ENCODE data around the gene RBM23. TPM values are rescaled to one million over a fixed set of nuclear protein-coding genes. Genes with fewer than 3 reads are reported as not detected.

RBM23 gene
- polyA plus RNA-seq, 1 donor (not counting 4 experiments of a cell fraction or from before 2014, with no cell fraction given), result 50.8 TPM

DNA sequence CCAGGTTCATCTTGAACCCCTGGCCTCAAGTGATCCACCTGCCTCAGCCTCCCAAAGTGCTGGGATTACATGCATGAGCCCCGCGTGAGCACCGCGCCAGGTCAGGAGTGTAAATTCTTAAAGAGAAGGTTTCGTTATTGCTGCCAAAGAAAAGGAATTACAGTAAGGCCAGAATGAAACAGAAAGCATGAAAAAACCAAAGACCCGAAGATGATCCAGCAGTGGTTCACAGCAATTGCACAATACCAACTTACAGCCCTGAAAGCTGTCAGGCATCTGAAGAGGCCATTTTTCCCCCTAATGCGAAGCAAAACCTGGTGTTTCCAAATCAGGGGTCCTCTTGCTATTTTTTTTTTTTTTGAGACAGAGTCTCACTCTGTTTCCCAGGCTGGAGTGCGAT lies 10.3 kb downstream of the RBM23 start:
- TF ChIP-seq, protein P1, sequence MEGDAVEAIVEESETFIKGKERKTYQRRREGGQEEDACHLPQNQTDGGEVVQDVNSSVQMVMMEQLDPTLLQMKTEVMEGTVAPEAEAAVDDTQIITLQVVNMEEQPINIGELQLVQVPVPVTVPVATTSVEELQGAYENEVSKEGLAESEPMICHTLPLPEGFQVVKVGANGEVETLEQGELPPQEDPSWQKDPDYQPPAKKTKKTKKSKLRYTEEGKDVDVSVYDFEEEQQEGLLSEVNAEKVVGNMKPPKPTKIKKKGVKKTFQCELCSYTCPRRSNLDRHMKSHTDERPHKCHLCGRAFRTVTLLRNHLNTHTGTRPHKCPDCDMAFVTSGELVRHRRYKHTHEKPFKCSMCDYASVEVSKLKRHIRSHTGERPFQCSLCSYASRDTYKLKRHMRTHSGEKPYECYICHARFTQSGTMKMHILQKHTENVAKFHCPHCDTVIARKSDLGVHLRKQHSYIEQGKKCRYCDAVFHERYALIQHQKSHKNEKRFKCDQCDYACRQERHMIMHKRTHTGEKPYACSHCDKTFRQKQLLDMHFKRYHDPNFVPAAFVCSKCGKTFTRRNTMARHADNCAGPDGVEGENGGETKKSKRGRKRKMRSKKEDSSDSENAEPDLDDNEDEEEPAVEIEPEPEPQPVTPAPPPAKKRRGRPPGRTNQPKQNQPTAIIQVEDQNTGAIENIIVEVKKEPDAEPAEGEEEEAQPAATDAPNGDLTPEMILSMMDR (optimal IDR thresholded peaks at IDR 0.05 in 1 of 3, IDR thresholded peaks at IDR 0.05 in 1 of 3, conservative IDR thresholded peaks at IDR 0.05 in 1 of 3; ENCODE audit: extremely low read depth in 1 of 3, insufficient read depth in 2 of 3, low read length in 3 of 3), result no peak
- no peak for TF ChIP-seq EZH2 (IDR thresholded peaks at IDR 0.05; ENCODE audit: low read length)
- FAIRE-seq (no peak), DNase-seq (ENCODE audit: low read depth, low spot score) (no peak)
- dilution Hi-C loops (cut with MboI; ENCODE audit: extremely low pct_ligation_motif_present, low sequenced_read_pairs), result no loop called here
- Histone ChIP-seq H2AFZ (ENCODE audit: control insufficient read depth, low read length) (no peak overlapping the region), H3K9me3 (ENCODE audit: control insufficient read depth, low read depth, low read length) (no peaks in the 10 kb centered on the region), H4K20me1 (ENCODE audit: control insufficient read depth, extremely low read depth, insufficient read depth, low read length) (no peaks in the 10 kb centered on the region), H3K79me2 (ENCODE audit: control insufficient read depth, insufficient read depth, low read length) (peaks cover 9% of the 10 kb centered on the region), H3K9me1 (ENCODE audit: control insufficient read depth, extremely low read depth, insufficient read depth, low read length) (no peaks in the 10 kb centered on the region), H3K27me3 (ENCODE audit: control insufficient read depth, extremely low read depth, insufficient read depth, low read length) (no peaks in the 10 kb centered on the region), H3K4me2 (ENCODE audit: control insufficient read depth, extremely low read depth, insufficient read depth, low read depth, low read length) (no peak overlapping the region), H3K4me3 (ENCODE audit: control insufficient read depth in 2 of 3, extremely low read depth in 1 of 3, insufficient read depth in 2 of 3, low read depth in 1 of 3, low read length in 3 of 3) (no peak overlapping the region), H3K4me1 (ENCODE audit: control insufficient read depth, extremely low read depth, insufficient read depth, low read length) (no peaks in the 10 kb centered on the region), H3K27ac (ENCODE audit: control insufficient read depth, insufficient read depth, low read length) (no peak overlapping the region), H3K9ac (ENCODE audit: control insufficient read depth, extremely low read depth, insufficient read depth, low read length) (no peak overlapping the region), H3K36me3 (ENCODE audit: control insufficient read depth in 2 of 2, extremely low read depth in 1 of 2, insufficient read depth in 2 of 2, low read length in 2 of 2) (peaks cover 18 to 29% of the 10 kb centered on the region in 2 experiments)

DNA sequence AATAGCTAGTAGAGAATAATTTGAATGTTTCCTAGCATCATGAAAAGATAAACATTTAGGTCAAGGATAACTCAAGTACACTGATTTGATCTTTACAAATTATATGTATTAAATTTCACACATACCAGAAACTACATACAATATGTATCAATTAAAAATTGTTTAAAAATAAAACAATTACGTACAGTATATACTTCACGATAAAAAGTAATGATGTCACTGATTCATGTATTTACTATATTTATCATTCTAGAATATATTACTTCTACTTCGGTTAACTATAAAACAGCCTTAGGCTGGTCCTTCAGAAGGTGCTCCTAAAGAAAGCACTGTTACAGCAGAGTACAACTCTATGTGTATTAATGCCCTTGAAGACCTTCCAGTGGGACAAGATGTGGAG lies 11.5 kb downstream of the RBM23 start:
- dilution Hi-C loops (cut with MboI; ENCODE audit: extremely low pct_ligation_motif_present, low sequenced_read_pairs), result no loop called here
- H3K4me2 ChIP-seq (ENCODE audit: control insufficient read depth, extremely low read depth, insufficient read depth, low read depth, low read length), result no peak overlapping the region
- H3K9me1 ChIP-seq (ENCODE audit: control insufficient read depth, extremely low read depth, insufficient read depth, low read length), result no peaks in the 10 kb centered on the region
- no peaks in the 10 kb centered on the region for H3K4me1 ChIP-seq (ENCODE audit: control insufficient read depth, extremely low read depth, insufficient read depth, low read length)
- peaks cover 18 to 29% of the 10 kb centered on the region in 2 experiments for H3K36me3 ChIP-seq (ENCODE audit: control insufficient read depth in 2 of 2, extremely low read depth in 1 of 2, insufficient read depth in 2 of 2, low read length in 2 of 2)
- no peaks in the 10 kb centered on the region for H4K20me1 ChIP-seq (ENCODE audit: control insufficient read depth, extremely low read depth, insufficient read depth, low read length)
- H3K27me3 ChIP-seq (ENCODE audit: control insufficient read depth, extremely low read depth, insufficient read depth, low read length), result no peaks in the 10 kb centered on the region
- no peaks in the 10 kb centered on the region for H3K9me3 ChIP-seq (ENCODE audit: control insufficient read depth, low read depth, low read length)
- H3K4me3 ChIP-seq (ENCODE audit: control insufficient read depth in 2 of 3, extremely low read depth in 1 of 3, insufficient read depth in 2 of 3, low read depth in 1 of 3, low read length in 3 of 3), result no peak overlapping the region
- H3K9ac ChIP-seq (ENCODE audit: control insufficient read depth, extremely low read depth, insufficient read depth, low read length), result no peak overlapping the region
- DNase-seq (ENCODE audit: low read depth, low spot score), result no peak
- H2AFZ ChIP-seq (ENCODE audit: control insufficient read depth, low read length), result no peak overlapping the region
- no peak overlapping the region for H3K27ac ChIP-seq (ENCODE audit: control insufficient read depth, insufficient read depth, low read length)
- TF ChIP-seq, protein P1 (optimal IDR thresholded peaks at IDR 0.05 in 1 of 3, IDR thresholded peaks at IDR 0.05 in 1 of 3, conservative IDR thresholded peaks at IDR 0.05 in 1 of 3; ENCODE audit: extremely low read depth in 1 of 3, insufficient read depth in 2 of 3, low read length in 3 of 3), result no peak
- TF ChIP-seq EZH2 (IDR thresholded peaks at IDR 0.05; ENCODE audit: low read length), result no peak
- H3K79me2 ChIP-seq (ENCODE audit: control insufficient read depth, insufficient read depth, low read length), result peaks cover 6% of the 10 kb centered on the region
- no peak for FAIRE-seq
